SHP77 treated with DMSO at 0.1 percent for 48 hours (cell line): ENCODE data around the gene RYK.
"Not testable (repeated sequence)": the region's sequence is repeated elsewhere in the genome, so short reads cannot be mapped to it uniquely, and the experiment has no call there.

Source experiments
- DNase-seq: peaks from one replicate; lab custom pipeline; 2025; lab: John Stamatoyannopoulos, UW

RYK gene

DNA sequence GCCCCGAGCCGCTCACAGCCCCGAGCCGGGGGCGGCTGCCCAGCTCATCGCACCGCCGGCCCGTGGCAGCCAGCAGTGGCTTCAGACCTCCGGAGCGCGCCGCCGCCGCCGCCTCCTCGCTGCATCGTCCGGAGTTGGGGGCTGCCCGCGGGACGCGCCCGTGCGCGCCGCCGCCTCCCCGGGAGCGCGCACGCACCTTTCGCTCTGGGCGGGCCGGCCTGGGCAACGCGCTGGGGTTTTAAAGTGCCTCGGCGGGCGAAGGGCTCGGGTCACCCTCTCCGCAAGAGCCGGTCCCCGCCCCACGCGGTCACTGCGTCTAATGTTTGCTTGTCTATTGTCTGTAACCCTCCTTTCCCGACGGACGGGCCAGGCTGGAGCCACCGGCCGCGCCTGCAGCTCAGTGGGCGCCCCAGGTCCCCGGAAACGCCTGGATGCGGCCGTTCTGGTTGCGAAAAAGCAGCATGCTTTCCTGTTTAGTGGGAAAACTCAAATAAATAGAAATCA, at the start of gene RYK:
RYK (minus strand) TSS at position 143 of the 504 bp plus-strand sequence. CDS start 205 bp downstream, outside the sequence.
- DNase-seq: peak; percentile 76

GRCh38 chr3:134299888-134300206, 49.2 kb upstream of the RYK start:
- DNase-seq: no peak

DNA sequence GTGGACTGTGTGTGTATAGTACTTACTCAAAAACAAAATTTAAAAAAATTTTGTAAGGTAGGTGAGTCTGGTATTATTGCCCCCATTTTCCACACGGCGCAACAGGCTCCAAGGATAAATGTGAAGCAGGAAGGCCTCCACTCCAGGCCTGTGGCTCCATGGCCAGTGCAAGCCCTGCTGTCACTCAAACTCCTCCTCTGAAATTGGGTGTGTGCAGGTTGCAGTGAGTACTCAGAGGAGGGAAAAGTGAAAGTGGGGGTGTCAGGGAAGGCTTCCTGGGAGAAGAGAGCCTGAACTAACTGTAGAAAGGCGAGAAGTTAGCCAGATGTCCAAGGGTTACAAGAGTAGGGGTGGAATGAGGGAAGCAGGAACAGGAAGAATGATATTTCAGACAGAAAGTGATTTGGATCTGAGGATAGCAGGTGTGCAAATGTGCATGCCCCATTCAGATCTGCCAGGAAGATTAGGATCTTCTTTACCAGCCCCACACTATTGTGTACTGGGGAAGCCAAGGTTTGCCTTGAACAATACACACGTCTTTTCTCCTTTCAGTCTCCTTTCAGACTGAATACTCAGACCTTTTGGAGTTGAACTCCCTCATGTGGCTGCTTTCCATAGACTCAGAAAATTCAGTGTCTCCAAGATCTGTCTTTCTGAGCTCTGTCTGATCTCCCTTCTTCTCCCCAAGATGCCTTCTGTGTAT, 48.7 kb upstream of the RYK start:
- no peak for DNase-seq

DNA sequence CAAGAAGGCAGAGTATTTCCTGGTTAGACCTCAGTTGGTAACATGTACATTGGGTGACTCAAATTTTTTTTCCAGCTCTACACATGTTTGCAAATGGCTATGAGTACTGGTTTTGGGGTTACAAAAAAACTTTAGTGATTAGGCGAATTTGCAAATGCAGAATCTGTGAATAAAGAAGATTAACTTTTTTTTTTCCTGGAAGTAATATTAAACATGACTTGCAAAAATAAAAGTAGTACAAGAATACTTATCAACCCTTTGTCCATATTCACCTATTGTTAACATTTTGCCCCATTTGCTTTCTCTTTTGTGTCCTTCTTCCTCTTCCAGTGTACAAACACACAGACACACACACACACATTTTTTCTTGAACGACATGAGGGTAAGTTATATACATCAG, 47.6 kb upstream of the RYK start:
- no peak for DNase-seq

- no peak for DNase-seq
Observed at GRCh38 chr3:134296616-134297015, 46.0 kb upstream of the RYK start.

GRCh38 chr3:134295930-134296329, 45.3 kb upstream of the RYK start:
- no peak for DNase-seq

DNA sequence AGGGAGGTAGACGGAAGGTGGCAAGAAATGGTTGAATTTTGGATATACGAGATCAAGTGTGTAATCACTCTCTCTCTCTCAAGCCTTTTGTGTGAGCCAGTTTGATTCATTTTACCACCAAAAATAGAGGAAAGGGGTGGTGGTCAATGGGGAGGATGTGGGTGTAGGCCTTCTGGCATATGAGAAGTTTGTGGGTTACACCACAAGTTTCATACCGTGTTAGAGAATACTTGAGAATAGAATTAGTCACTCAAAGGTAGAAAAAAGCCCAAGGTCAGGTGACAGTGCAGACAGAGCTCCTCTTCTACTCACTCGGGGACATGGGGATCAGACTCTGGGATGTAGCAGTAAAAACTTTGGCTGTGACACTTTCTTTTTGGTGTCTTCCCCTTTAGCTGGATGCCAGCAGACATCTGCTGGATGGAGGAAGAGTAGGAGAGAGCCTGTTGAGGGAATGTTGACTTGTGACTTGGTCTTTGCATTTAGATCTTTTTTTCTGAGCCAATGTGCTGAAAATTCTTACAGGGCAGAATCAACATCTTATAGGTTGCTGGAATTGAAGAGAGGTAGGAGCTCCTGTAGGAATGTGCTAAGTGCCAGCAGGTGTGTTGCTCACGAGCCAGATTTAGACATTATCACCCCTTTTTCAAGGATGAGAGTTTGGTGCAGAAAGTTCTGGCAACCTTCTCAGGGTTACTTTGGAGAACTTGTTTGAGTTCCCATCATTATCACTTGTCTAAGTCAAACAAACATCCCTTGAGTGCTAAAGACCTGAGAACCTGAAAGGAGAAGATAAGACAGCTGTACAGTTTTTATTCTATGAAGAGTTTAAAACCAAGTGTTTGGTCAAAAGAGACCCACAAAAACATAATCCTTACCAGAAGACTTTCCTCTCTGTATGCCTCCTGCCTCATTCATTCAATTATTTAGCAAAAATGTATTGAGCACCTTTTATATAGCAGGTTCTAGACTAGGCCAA, 43.9 kb upstream of the RYK start:
- no peak for DNase-seq

DNA sequence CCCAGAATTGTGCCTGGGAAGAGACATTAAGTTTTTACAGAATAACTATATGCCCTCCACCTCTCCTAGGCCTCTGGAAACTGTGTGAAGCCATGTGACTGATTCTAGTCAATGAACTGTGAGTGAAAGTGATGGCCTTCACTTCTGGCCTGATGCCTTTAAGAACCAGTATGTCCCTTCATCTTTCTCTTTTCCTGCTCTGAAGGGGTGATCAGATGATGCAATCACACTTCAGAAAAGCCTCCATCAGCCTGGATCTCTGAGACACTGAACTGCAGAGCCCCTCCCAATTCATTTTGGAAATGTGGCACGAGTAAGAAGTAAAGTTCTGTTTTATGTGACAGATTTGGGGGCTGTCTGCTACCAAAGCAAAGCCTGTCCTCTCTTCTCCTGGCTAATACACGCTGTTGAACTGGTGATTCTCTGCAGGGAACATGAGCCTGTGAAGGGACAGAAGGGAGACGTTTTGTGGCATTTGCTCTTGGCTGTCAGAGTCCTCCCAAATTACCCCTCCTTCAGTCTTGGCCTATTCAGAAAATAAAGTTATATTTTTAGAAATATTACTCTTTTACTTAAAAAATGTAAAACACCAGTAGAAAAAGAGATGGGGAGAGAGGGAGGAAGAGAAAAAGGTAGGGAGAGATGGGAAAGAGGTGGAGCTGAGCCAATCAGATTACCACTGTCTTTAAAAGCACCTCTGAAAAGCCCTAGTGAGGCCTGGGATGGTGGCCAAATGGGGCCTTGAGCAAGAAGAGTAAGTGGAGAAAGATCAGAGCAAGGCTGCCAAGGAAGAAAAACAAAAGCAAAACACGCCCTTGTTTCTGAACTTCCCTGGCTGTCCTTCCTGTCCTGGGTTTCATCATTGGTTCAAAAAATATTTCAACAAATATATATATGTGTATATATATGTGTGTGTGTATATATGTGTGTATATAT, 40.9 kb upstream of the RYK start:
- no peak for DNase-seq

GRCh38 chr3:134287512-134287911, 36.9 kb upstream of the RYK start:
- DNase-seq: no peak

- no peak for DNase-seq
Observed at GRCh38 chr3:134284438-134284837, 33.8 kb upstream of the RYK start.

DNA sequence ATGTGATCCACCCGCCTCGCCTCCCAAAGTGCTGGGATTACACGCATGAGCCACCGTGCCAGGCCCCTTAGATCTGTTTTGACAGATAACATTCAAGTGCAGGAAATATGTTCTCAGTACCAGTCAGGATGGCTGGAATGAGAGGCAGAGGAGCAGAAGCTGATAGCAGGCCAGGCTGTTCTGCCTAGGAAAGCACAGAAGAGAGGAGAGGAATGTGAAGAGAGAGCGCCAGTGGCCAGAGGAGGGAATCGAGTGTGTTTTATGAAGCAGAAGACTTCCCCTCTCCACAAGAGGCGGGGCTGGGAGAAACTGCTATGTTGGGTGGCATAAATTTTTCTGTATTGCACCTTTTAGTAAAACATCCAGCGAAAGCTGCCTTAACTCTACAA, 32.0 kb upstream of the RYK start:
- no peak for DNase-seq

- DNase-seq: no peak
Observed at GRCh38 chr3:134281912-134282658, 31.4 kb upstream of the RYK start.

DNA sequence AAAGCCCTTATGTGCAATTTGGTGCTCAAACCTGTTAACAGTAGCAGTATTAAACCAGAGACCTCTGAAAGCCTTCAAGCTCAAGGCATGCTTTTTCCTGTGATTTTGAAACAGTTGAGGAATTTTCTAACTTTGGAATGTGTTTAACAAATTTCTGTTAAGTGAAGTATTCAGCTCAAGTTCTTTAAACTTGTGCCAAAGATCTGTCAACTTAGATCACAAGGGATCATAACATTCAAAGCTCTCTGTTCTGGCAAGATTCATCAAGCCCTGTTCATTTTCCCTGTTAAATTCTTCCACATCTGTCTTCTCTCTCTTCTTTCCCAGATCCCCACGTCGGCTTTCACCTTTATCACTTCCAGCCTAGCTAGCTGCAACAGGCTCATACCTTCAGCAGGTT, 28.8 kb upstream of the RYK start:
- DNase-seq: no peak

GRCh38 chr3:134277066-134277660, 26.5 kb upstream of the RYK start:
- no peak for DNase-seq

GRCh38 chr3:134276086-134276485, 25.4 kb upstream of the RYK start:
- no peak for DNase-seq

DNA sequence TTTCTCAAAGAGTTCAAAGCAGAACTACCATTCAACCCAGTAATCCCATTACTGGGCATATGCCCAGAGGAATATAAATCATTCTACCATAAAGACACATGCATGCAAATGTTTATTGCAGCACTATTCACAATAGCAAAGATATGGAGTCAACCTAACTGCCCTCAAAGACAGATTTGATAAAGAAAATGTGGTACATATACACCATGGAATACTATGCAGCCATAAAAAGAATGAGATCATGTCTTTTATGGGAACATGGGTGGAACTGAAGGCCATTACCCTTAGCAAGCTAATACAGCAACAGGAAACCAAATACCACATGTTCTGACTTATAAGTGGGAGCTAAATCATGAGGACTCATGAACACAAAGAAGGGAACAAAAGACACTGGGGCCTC, 24.5 kb upstream of the RYK start:
- not testable (repeated sequence) for DNase-seq

DNA sequence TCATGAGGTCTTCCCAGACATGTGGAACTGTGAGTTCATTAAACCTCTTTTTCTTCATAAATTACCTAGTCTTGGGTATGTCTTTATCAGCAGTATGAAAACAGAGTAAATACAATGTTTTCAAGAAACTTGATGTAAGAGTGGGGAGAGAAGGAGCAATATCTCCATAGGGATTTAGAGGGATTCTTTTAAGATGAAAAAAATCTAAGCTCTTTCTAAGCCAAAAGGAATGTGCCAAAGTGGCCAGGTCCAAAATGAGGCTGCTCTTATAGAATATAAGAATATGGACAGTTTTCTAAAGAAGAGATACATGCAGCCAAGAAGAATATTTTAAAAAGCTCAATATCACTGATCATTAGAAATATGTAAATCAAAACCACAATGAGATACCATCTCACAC, 23.9 kb upstream of the RYK start:
- DNase-seq: no peak

DNA sequence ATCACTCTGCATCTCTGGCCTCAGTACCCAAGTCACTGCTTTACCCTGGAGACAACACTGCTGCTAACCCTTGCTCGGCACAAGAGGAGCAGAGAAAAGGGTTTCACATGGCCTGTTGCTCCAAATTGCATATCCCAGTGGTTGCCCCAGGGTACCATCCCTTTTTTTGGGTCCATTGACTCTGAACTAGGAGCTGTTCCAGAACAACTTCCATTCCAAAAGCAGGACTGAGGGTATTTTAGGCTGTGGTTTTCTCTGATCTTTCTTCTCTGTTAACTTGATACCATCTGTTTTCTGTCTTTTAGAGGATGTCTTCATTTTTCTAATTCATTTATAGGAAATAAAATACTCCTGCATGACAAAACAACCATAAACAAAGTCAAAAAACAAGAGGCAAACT, 17.3 kb upstream of the RYK start:
- DNase-seq: no peak

DNA sequence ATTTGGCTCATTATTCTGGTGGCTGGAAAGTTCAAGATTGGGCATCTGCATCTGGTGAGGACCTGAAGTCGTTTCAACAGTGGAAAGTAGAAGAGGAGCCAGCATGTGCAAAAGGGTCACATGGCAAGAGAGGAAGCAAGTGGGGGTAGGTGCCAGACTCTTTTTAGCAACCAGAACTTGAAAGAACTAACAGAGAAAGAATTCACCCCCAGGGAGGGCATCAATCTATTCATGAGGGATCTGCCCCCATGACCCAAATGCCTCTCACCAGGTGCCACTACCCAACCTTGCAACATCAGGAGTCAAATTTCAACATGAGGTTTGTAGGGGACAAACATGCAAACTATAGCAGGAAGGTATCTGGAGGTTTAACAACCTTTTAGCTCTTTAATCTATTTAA, 10.3 kb upstream of the RYK start:
- DNase-seq: no peak

DNA sequence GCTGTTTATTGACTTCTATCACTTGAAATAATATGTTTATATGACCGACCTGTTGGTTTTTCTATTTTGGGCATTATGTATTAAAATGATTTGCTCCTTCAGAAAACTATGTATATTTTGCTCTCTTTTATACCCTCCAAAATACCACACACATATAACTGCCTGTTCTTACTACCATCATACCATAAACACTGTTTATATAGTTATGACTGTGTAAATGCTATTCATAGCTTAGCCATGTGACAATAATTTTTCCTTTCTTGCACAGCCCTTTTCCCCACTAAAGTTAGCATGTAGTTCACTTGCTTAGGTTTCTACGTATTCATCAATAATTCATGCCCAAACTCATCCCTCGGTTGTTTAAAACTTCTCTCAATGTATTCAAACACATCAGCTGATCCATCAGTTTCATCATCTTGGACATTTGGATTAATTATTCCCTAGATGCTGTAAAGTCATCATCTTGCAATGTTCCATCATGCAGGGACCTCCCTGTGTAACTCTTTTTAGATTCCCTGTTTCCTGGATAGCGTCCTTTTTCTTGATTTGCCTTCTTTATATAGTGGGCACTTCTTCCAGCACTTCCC, 8.2 kb upstream of the RYK start:
- no peak for DNase-seq

GRCh38 chr3:134255404-134255803, 4.7 kb upstream of the RYK start:
- DNase-seq: no peak
